ENCODE results near the gene HMCN2. TPM values are rescaled to one million over a fixed set of nuclear protein-coding genes. Genes with fewer than 3 reads are reported as not detected.

The HMCN2 gene
- total and polyA plus RNA-seq, 2 of the 4 experiments (the other 2 are of a cell fraction) = 0.02 TPM; not detected in 1

- Histone ChIP-seq H3K4ac (ENCODE audit: low read depth, low read length) (no peak overlapping the region), H3K56ac (ENCODE audit: extremely low read depth, insufficient read depth, low read length) (no peak overlapping the region), H3K4me3 (ENCODE audit: insufficient read depth, low read depth, low read length) (no peak overlapping the region), H3K4me1 (ENCODE audit: control insufficient read depth, insufficient read depth, low read length) (peaks cover 5% of the 10 kb centered on the region; the same call in 1 of the 2 replicates), H3K27me3 (ENCODE audit: control insufficient read depth, insufficient read depth, low read length) (peaks cover 81% of the 10 kb centered on the region), H2BK120ac (ENCODE audit: low read depth, low read length) (no peak overlapping the region), H2BK5ac (ENCODE audit: low read depth, low read length, poor library complexity, severe bottlenecking) (no peak overlapping the region), H4K5ac (ENCODE audit: low read depth, low read length) (no peak overlapping the region), H2AFZ (replicated peaks; ENCODE audit: low read length, poor library complexity) (no peak overlapping the region), H3K36me3 (ENCODE audit: control insufficient read depth, insufficient read depth, low read length) (no peaks in the 10 kb centered on the region), H3K14ac (replicated peaks; ENCODE audit: low read depth, low read length) (no peak overlapping the region), H4K20me1 (ENCODE audit: insufficient read depth, low read length) (no peaks in the 10 kb centered on the region), H4K8ac (ENCODE audit: low read depth in 2 of 2, low read length in 2 of 2) (no peak overlapping the region), H3K4me2 (ENCODE audit: low read depth, low read length) (no peak overlapping the region), H3K9me3 (ENCODE audit: control insufficient read depth, insufficient read depth, low read length) (no peaks in the 10 kb centered on the region; the same call in 1 of the 2 replicates), H2BK20ac (ENCODE audit: low read depth, low read length) (no peak overlapping the region), H3K18ac (ENCODE audit: low read depth, low read length) (no peak overlapping the region), H3K23ac (ENCODE audit: low read depth, low read length) (no peak overlapping the region), H2AK9ac (replicated peaks; ENCODE audit: low read depth, low read length, poor library complexity) (no peak overlapping the region), H3K79me1 (ENCODE audit: low read depth in 1 of 2, low read length in 2 of 2) (no peaks in the 10 kb centered on the region), H2BK15ac (ENCODE audit: low read depth, low read length) (no peak overlapping the region), H3K27ac (ENCODE audit: insufficient read depth, low read length) (no peak overlapping the region), H3K9ac (ENCODE audit: low read depth, low read length) (no peak overlapping the region), H3K9me1 (ENCODE audit: insufficient read depth, low read length) (peaks cover 3% of the 10 kb centered on the region), H2AK5ac (ENCODE audit: low read depth, low read length) (no peak overlapping the region), H4K91ac (ENCODE audit: insufficient read depth, low read depth, low read length) (no peak overlapping the region)
- 69% methylated on average over 5 of the region's 9 CpGs; no CpG with 5 or more reads in 1 of the 2 experiments for WGBS, 2 experiments (ENCODE audit: extremely low coverage in 2 of 2, insufficient read length in 1 of 2)
- DNase-seq = no peak
- TF ChIP-seq, protein P1, sequence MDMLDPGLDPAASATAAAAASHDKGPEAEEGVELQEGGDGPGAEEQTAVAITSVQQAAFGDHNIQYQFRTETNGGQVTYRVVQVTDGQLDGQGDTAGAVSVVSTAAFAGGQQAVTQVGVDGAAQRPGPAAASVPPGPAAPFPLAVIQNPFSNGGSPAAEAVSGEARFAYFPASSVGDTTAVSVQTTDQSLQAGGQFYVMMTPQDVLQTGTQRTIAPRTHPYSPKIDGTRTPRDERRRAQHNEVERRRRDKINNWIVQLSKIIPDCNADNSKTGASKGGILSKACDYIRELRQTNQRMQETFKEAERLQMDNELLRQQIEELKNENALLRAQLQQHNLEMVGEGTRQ (IDR thresholded peaks at IDR 0.05; ENCODE audit: low read depth, low read length) = no peak
- TF ChIP-seq, protein P2, sequence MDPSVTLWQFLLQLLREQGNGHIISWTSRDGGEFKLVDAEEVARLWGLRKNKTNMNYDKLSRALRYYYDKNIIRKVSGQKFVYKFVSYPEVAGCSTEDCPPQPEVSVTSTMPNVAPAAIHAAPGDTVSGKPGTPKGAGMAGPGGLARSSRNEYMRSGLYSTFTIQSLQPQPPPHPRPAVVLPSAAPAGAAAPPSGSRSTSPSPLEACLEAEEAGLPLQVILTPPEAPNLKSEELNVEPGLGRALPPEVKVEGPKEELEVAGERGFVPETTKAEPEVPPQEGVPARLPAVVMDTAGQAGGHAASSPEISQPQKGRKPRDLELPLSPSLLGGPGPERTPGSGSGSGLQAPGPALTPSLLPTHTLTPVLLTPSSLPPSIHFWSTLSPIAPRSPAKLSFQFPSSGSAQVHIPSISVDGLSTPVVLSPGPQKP (IDR thresholded peaks at IDR 0.05; ENCODE audit: borderline replicate concordance, low read depth, low read length) = no peak
- TF ChIP-seq SMC3 (IDR thresholded peaks at IDR 0.05; ENCODE audit: low read depth, low read length) (no peak), NFE2L2 (IDR thresholded peaks at IDR 0.05; ENCODE audit: low read depth, low read length) (no peak), MAZ (IDR thresholded peaks at IDR 0.05; ENCODE audit: borderline replicate concordance, low read depth, low read length) (no peak), MXI1 (IDR thresholded peaks at IDR 0.05; ENCODE audit: borderline replicate concordance, low read depth, low read length) (no peak), FOS (IDR thresholded peaks at IDR 0.05; ENCODE audit: low read depth, low read length) (no peak), RAD21 (IDR thresholded peaks at IDR 0.05; ENCODE audit: low read length) (no peak), BHLHE40 (IDR thresholded peaks at IDR 0.05; ENCODE audit: low read depth, low read length) (no peak), CHD1 (IDR thresholded peaks at IDR 0.05; ENCODE audit: low read depth, low read length) (no peak), RCOR1 (IDR thresholded peaks at IDR 0.05; ENCODE audit: insufficient replicate concordance, low read length) (no peak), MAFK (IDR thresholded peaks at IDR 0.05; ENCODE audit: low read depth, low read length) (no peak)
- CTCF ChIA-PET = interaction anchor here (0.8 kb wide), 1 partner anchor 31 kb away, joined by 3 read pairs; no protein-coding TSS in a partner anchor
- POLR2A ChIA-PET (ENCODE audit: unreplicated experiment) = no interaction called here
- in situ Hi-C loops (cut with MboI; ENCODE audit: low sequenced_read_pairs) = no loop called here
- dilution Hi-C loops (cut with HindIII; ENCODE audit: low sequenced_read_pairs, unreplicated experiment) = no loop called here
- BruUV-seq (replicated peaks) = no TSS peak
- intact Hi-C loops (cut with micrococcal nuclease) = no loop called here
- ATAC-seq (ENCODE audit: low read depth) = no peak
Measured at GRCh38 chr9:130285271-130285670, 19.7 kb downstream of the HMCN2 start.
